Suppressor macrophage treated with lipopolysaccharide for 4 hours (primary cell): ENCODE measurements around the gene ZNF165.
A peak's percentile ranks its signal among the peaks of the same experiment; 100 is the strongest.
"Not testable (repeated sequence)": the region's sequence is repeated elsewhere in the genome, so short reads cannot be mapped to it uniquely, and the experiment has no call there.

ENCODE experiments used
- DNase-seq: peaks from one replicate; pipeline ENCODE4 v3.0.0-alpha.2; 2020

ZNF165 gene

DNA sequence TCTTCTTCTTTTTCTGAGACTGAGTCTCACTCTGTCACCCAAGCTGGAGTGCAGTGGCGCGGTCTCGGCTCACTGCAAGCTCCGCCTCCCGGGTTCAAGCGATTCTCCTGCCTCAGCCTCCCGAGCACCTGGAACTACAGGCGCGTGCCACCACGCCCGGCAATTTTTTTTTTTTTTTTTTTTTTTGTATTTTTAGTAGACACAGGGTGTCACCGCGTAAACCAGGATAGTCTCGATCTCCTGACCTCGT lies at the start of gene ZNF165:
Gene ZNF165 (plus strand): TSS at position 188 of the 250 bp plus-strand sequence. CDS start 4,913 bp downstream, outside the sequence.
- not testable (repeated sequence) for DNase-seq

DNA sequence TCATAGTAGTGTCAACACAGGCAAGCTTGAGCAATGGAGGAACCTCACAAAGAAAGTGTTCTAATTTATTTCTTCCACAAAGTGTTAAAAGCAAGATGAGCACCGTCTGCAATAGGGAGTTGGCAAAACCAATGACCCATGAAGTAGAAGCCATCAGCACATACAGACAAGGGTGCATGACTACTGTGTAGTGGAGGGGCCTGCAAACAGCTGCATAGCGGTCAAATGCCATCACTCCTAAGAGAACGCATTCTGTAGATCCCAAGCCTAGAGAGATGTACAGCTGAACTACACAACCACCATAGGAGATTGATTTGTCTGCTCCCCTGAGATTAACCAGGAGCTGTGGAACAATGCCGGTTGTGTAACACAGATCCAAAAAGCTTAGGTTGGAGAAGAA lies 26.8 kb upstream of the ZNF165 start:
- no peak for DNase-seq

DNA sequence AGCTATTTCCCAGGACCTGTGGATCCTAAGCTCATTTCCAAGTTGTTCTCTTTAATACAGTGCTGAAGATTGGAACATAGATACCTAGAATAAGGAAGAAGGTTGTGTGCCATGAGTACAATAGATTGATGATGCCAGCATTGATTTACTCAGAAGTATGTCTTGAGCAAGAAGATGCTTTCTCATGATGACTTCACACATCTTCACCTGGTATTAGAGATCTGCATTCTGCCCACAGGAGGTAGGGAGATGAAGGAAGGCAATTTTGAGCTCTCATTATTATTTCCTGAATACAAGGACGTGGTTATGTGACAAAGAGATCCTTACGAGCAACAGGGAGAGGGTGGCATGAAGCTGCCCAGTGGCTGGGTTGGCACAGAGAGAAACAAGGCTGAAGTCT lies 20.0 kb upstream of the ZNF165 start:
- no peak for DNase-seq

DNA sequence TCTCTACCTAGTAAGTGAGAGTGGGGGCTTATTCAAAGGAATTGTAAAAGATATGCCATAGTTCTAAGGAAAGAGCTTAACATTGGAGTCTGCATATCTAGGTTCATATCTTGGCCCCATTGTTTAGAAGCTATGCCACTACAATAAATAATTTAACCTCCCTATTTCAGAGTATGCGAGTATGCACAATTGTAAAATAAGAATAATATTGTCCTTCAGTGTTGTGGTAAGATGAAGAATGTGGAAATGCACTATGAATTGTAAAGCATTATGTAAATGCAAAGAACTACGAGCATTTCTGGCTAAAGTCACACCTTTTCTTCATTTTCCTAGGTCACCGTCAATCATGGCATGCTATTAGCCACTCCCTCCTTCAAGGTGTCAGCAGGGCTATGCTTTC lies 16.1 kb upstream of the ZNF165 start:
- no peak for DNase-seq

DNA sequence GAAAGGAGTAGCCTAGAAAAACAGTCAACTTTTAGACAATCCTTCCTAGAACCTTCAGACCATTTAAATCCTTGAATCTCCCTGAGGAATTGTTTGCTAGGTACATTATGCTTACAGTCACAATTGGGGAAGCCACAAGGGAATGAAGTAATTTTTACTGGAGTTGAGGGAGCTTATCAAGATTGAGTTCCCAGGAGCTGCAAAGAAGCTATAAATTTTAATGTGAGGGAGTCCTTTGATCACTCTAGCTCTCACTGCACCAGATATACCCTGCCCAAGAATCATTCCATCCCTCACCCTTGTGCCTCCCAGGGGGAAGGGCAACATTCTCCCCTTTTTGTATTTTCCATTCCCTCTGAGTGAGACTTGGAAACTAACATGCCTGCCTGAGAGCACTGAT lies 12.3 kb upstream of the ZNF165 start:
- DNase-seq, result no peak

DNA sequence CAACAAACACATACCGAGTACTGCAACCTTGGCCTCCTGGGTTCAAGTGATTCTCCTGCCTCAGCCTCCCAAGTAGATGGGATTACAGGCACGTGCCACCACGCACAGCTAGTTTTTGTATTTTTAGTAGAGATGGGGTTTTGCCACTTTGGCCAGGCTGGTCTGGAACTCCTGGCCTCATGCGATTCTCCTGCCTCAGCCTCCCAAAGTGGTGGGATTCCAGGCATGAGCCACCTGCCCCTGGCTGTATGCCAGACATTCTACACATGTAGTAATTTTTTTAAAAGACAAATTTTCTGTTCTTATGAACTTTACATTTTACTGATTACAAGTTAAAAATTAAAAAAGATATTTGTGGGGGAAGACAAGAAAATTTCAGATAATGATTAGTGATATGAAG lies 9.4 kb upstream of the ZNF165 start:
- DNase-seq, result not testable (repeated sequence)

DNA sequence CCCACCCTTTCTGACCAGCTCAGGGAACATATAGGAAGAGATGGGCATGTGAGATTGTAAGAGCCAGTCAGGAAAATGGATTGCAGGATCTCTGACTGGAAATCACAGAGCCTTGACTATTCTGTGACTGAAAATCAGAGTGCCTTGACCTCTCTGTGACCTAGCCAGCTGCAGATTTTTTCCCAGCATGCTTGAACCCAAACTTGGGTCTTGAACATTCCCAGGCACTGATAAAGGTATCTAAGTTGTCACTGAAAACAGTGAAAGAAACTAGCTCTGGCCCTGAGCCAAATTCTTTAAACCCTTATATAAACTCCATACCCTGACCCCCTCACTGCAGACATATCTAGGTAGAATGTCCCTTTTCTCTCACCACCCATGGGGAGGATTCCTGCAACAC lies 2.3 kb upstream of the ZNF165 start:
- no peak for DNase-seq

DNA sequence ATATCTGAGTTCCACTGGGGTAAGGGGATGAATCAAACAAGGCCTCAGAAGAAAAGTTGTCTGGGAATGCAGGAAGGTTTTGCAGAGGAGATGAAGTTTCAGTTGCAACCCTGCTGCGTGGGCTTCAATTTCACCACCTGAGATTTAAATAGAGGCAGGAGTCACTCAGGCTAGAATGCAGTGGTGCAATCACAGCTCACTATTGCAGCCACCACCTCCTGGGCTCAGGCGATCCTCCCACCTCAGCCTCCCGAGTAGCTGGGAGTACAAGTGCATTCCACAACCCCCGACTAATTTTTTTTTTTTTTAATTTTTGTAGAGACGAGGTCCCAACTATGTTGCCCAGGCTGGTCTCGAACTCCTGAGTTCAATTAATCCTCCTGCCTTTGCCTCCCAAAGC lies 1.5 kb upstream of the ZNF165 start:
- no peak for DNase-seq

DNA sequence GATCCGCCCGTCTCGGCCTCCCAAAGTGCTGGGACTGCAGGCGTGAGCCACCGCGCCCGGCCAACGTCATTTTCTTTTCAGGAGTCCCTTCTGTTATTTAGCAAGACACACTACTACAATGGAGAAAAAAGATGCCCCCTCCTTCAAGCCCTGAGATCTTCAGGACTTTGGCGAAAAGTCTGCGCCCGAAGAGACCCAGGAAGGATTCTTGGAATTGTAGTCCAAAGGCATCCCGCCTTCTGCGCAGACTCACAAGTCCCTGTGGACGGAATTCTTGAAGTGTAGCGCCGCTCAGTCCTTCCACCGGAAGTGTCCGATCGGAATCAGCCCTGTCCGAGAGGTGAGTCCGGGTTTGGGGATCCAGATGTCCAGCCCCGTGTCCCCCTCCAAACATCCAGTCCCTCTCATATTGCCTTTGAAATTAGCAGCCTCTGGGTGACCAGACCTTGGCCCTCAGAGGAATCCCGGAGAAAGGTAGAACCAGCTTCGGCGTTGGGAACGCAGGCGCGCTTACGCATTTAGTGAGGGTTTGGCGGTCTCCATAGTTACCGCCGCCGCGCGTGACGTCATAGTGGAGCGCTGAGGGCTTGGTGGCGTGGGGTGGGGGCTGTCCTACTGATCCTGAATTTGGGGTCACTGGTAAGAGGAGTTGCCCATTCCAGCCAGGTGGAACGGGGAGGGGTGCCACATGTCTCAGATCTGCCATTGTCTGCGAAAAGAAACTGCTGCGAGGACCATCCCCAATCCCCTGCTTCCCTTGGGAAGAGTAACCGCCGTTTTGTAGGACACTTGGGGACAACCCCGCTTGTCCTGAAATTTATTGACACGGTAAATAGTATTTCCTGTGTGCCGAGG lies 490 bp downstream of the ZNF165 start:
- peak; percentile 96 for DNase-seq

DNA sequence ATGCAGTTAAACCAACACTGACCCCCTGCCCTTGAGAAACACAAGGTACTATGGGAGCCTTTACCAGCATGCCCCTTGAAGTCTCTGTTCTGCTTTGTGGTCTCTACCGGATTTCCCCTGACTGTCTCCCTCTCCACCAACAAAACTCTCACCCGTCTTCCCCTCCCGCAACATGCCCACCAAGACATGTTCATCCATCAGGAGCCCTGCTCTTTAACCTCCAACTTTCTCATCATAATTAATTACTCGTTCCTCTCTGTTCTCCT lies 1.1 kb downstream of the ZNF165 start:
- DNase-seq, result no peak

DNA sequence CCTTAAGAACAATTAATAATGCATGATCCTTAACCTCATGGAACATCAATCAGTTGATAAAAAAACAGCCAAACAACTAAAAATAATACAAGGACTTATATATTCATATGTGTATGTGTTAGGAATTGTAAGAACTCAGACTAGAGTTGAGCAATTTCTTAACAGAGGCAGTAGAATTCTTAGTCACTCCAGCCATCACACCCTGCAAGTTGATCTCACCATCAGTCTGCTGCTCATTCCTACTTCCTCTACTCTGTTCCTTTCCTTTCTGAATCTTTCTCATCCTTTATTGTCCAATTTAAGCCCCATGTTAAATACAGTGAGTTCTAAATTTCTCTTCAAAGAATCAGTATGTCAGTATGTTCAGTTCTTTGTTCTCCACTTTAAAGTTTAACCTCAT lies 2.6 kb downstream of the ZNF165 start:
- no peak for DNase-seq

DNA sequence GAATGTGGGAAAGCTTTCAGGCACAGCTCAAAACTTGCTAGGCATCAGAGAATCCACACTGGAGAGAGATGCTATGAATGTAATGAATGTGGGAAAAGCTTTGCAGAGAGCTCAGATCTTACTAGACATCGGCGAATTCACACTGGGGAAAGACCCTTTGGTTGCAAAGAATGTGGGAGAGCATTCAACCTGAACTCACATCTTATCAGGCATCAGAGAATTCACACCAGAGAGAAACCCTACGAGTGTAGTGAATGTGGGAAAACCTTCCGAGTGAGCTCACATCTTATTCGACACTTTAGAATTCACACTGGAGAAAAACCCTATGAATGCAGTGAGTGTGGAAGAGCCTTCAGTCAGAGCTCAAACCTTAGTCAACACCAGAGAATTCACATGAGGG lies 8.7 kb downstream of the ZNF165 start:
- no peak for DNase-seq

DNA sequence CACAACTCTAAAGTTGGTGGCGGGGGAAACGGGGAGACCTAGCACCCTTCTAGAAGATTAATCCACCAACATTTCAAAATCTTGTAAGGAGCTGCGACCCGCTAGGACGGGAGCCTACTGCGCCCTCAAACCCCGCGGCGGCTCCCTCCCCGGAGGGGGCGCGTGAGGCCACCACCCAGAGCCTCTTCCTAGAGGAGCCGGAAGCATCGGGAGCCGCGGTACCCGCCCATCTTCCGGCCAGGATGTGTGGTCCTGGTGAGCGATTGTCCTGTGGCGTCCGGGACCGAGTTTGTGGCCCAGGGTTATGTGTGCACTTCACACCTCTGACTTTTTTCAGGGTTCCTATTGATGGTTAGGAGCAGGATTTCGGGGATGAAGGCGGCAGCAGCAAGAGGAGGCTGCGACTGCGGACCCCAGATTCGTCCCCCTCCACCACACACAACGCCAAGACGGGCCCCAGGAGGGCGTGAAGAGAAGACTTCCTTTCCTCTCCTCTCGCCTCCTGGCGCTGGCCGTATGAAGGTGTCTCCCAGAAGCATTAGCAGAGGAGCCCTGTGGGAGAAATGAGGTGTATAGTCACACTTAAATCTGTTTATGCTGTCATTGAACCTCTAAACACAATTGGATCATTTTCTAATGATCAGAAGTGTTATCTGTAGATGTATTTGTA lies 10.7 kb downstream of the ZNF165 start:
- DNase-seq, result no peak

DNA sequence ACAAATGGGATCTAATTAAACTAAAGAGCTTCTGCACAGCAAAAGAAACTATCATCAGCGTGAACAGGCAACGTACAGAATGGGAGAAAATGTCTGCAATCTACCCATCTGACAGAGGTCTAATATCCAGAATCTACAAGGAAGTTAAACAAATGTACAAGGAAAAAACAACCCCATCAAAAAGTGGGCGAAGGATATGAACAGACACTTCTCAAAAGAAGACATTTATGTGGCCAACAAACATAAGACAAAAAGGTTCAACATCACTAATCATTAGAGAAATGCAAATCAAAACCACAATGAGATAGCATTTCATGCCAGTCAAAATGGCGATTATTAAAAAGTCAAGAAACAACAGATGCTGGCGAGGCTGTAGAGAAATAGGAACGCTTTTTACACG lies 21.9 kb downstream of the ZNF165 start:
- not testable (repeated sequence) for DNase-seq

DNA sequence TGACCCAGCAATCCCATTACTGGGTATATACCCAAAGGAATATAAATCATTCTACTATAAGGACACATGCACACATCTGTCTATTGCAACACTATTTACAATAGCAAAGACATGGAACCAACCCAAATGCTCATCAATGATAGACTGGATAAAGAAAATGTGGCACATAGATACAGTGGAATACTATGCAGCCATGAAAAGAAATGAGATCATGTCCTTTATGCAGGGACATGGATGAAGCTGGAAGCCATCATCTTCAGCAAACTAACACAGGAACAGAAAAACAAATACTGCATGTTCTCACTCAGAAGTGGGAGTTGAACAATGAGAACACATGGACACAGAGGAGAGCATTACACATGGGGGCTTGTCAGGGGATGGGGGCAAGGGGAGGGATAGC lies 22.3 kb downstream of the ZNF165 start:
- DNase-seq, result not testable (repeated sequence)

DNA sequence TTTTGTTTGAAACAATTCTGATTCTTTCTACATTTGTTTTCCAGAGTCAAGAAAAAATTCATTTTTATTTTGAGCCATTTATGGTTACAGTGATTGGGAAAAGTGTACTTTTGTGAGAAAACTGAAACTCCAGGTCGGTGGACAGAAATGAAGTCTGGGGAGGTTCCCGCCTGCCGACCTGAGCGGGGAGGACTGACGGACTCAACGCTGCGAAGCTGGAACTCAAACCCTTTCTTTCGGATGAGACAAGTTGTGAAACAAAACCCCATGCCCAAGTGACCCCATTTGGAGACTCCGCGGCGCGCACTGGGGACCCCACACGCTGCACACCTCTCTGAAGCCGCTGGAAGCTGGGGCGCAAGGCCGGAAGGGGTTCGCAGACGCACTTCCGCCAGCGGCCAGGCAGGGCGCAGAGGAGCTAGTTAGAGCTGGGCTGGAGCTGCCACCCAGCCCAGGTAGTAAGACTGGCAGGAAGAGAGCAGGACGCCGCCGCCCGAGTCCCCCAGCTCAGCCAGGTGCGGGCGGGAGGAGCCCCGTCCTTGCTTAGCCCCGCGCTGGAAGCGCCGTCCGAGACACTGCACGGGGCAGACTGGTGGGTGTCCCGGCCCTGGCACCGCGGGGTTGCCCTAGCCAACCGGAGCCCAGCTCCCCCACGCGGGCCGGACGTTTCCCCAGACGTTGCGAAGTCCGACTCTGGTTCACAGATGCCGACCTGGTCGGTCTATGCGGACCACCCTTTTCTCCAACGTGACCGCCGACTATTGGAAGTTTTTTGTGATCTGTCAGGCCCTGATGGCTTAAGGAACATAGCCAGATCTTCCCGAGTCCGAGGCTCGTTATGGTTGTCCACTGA lies 24.2 kb downstream of the ZNF165 start:
- DNase-seq, result peak; percentile 74

DNA sequence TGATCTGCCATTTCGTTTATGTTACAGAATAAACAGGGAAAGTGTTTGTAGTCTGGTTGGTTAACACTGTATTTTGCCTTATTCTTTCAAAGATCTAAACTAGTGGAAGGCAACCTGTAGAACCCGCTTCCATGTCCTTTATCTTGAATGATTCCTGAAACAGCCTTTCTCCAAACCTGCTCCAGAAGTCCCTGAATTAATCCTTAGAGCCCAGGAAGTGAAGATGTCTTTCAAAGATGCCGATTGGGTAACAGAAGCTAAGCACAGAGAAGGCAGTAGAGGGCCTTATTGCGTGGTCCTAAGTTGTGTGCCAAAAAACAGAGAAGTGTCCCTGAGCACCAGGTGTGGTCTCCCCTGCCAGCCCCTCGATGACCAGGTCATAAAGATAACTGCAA lies 24.9 kb downstream of the ZNF165 start:
- DNase-seq, result no peak

DNA sequence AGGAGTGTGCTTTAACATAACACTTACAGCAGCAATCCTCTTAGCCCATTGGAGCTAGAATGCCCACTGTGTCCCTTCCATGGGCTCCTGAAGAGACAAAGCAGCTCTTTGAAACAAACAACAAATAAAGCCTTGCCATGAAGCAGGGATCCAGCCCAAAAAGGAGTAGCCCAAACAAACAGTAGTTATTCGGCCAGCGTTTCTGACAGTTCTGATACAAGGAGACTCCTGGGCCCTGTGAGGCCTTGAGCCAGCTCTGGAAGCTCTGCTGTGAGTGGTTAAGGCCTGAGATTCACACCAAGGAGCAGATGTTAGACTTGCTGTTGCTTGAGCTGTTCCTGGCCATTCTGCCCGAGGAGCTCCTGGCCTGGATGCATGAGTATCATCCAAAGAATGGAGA lies 27.1 kb downstream of the ZNF165 start:
- DNase-seq, result no peak

DNA sequence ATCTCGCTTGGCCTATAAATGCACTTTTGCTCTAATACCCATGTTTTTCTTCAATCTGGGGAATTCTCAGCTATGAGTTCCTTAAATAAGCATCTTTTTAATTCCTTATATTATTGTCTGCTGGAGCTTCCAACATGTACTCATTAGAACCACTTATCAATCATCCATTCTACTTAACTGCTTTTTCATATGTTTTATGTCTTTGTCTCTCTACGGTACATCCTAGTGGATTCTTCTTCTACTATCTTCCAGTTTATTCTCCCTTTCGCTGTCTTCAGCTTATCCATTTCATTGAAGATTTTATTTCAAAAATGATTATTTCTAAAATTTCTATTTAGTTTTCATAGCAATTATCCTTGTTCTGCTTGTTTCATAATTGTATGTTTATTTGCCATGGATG lies 31.6 kb downstream of the ZNF165 start:
- no peak for DNase-seq

DNA sequence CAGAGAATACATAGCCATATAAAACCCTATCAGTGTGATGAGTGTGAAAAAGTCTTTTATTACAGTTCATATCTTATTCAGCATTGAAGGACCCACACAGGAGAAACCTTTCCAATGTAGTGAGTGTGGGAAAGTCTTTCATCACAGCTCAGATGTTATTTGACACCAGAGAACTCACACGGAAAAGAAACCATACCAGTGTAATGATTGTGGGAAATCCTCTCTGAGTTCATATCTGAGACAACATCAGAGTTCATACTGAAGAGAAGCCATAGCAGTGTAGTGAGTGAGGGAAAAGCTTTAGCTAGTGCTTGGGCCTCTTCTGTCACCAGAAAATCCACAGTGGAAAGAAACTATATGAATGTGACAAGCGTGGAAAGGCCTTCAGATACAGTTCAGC lies 35.4 kb downstream of the ZNF165 start:
- no peak for DNase-seq

DNA sequence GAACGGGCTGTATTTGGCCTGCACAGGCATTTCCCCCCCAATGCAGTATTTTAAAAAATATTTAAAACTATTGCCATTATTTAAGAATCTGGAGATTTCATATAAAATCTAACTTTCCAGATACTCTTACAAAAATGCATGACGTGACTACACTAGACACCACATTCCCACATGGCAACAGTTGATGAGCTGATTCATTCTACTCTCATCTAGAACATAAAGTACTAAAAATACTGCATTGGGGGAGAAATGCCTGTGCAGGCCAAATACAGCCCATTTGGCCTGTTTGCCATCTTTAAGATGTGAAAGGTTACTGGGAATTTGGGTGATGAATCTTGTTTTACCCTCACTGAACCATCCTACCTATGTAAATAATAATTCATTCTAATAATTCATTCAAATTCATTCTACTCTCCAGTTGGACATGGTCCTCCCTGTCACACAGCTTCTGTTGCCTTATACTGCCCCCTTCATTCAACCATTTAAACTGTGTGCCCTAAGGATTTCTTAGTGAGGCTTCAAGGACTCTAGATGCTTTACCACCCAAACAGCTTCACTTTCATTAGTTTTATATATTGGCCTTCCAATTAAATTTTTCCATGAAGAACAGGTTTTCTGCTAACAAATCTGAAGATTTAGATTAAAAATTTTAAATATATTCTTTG lies 37.1 kb downstream of the ZNF165 start:
- no peak for DNase-seq

DNA sequence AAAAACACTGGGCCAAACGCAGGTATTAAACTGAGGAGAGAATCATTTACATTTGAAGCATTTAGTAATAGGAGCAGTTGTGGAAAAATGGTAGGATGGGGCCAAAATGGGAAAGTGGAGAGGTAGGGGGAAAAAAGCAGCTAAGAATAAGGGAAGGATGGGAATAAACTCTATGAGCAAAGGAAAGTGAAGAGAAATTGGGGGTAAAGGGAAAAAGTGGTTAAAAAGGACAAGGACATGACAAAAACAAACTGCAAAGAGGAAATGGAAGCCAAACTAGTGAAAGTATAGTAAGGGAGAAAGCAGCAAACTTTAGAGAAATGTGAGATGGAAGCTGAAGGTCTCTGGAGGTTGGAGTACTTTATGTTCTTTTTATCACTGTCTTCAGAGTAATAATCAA lies 37.8 kb downstream of the ZNF165 start:
- DNase-seq, result no peak

DNA sequence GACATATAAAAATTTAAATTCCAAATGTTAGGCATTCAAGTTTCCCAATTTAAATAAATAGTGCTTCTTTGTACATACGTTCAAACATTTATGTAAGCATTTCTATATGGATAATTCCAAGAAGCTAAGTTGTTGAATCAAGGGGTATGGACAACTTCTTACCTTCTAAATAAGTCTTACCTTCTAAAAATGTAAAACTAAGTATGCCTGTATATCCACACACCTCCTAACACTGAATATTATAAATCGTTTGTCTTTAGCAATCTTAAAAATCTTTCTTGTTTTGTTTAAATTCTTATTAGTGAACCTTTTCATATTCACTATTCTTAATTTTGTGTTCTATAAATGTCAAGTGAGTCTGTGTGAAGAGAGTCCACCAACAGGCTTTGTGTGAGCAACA lies 41.5 kb downstream of the ZNF165 start:
- DNase-seq, result no peak

DNA sequence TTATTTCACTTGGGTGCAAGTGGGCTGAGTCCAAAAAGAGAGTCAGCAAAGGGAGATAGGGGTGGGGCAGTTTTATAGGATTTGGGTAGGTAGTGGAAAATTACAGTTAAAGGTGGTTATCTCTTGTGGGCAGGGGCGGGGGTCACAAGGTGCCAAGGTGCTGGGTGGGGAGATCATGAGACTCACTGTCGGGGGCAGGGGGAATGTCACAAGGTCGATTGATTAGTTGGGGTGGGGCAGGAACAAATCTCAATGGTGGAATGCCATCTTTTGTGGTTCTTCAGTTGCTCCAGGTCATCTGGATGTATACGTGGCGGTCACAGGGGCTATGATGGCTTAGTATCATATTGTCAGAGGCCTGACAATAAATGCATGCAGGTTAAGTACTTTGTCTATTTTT lies 41.9 kb downstream of the ZNF165 start:
- not testable (repeated sequence) for DNase-seq
